ENCODE data around the gene TLR10.

Gene TLR10, protein sequence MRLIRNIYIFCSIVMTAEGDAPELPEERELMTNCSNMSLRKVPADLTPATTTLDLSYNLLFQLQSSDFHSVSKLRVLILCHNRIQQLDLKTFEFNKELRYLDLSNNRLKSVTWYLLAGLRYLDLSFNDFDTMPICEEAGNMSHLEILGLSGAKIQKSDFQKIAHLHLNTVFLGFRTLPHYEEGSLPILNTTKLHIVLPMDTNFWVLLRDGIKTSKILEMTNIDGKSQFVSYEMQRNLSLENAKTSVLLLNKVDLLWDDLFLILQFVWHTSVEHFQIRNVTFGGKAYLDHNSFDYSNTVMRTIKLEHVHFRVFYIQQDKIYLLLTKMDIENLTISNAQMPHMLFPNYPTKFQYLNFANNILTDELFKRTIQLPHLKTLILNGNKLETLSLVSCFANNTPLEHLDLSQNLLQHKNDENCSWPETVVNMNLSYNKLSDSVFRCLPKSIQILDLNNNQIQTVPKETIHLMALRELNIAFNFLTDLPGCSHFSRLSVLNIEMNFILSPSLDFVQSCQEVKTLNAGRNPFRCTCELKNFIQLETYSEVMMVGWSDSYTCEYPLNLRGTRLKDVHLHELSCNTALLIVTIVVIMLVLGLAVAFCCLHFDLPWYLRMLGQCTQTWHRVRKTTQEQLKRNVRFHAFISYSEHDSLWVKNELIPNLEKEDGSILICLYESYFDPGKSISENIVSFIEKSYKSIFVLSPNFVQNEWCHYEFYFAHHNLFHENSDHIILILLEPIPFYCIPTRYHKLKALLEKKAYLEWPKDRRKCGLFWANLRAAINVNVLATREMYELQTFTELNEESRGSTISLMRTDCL

DNA sequence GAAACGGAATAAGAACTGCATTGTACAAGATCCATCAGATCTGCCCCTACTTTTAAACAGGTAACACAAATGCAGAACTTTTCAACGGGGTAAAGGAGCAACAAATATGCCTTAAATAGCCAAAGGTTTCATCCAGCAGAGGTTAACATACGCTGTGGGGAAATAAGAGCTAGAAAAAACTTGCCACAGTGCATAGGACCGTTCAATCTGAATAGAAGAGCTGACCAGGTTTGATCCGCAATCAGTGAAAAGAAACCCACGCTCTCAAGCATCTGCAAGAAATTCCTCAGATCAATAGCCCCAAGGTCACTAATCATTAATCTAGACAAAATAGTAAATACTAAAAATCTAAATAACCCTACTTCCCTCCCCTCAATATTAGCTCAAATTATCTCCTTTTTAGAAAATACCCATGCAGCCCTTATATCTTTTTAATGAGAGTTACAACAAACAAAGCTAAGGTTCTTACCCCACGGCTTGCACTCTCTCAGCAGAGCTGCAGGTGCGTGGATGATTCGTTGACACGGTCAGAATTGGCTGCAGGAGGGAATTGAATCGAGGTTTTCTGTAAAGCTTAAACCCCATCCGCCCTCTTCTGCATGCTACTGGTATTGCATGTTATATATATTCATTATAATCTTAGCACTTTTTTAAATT lies at the start of gene TLR10:
Gene TLR10 (minus strand): TSS at position 539 of the 657 bp plus-strand sequence. CDS start 7,400 bp downstream, outside the sequence.
- H3K36me3 ChIP-seq (replicated peaks): no peaks in the 10 kb centered on the region
- no peak within 1 kb of the TSS for H3K4me3 ChIP-seq (ENCODE audit: low read depth, low read length)
- peak; percentile 40 for DNase-seq
- in situ Hi-C loops (cut with HindIII; ENCODE audit: low pct_ligation_motif_present, low sequenced_read_pairs): no loop called here
- no peak within 1 kb of the TSS for H3K27ac ChIP-seq
- TF ChIP-seq, protein P1, sequence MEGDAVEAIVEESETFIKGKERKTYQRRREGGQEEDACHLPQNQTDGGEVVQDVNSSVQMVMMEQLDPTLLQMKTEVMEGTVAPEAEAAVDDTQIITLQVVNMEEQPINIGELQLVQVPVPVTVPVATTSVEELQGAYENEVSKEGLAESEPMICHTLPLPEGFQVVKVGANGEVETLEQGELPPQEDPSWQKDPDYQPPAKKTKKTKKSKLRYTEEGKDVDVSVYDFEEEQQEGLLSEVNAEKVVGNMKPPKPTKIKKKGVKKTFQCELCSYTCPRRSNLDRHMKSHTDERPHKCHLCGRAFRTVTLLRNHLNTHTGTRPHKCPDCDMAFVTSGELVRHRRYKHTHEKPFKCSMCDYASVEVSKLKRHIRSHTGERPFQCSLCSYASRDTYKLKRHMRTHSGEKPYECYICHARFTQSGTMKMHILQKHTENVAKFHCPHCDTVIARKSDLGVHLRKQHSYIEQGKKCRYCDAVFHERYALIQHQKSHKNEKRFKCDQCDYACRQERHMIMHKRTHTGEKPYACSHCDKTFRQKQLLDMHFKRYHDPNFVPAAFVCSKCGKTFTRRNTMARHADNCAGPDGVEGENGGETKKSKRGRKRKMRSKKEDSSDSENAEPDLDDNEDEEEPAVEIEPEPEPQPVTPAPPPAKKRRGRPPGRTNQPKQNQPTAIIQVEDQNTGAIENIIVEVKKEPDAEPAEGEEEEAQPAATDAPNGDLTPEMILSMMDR (IDR thresholded peaks at IDR 0.05; ENCODE audit: low read depth, low read length, missing control alignments): peak; percentile 67
- H3K27me3 ChIP-seq (replicated peaks): no peaks in the 10 kb centered on the region

GRCh38 chr4:38832206-38832605 lies 49.4 kb upstream of the TLR10 start:
- in situ Hi-C loops (cut with HindIII; ENCODE audit: low pct_ligation_motif_present, low sequenced_read_pairs): no loop called here
- Histone ChIP-seq H3K36me3 (replicated peaks) (no peaks in the 10 kb centered on the region), H3K27me3 (replicated peaks) (no peaks in the 10 kb centered on the region), H3K4me3 (ENCODE audit: low read depth, low read length) (no peak overlapping the region), H3K27ac (no peak overlapping the region)
- TF ChIP-seq, protein P1 (IDR thresholded peaks at IDR 0.05; ENCODE audit: low read depth, low read length, missing control alignments): no peak
- no peak for DNase-seq

- Histone ChIP-seq H3K27ac (no peak overlapping the region), H3K27me3 (replicated peaks) (no peaks in the 10 kb centered on the region), H3K4me3 (ENCODE audit: low read depth, low read length) (no peak overlapping the region), H3K36me3 (replicated peaks) (no peaks in the 10 kb centered on the region)
- in situ Hi-C loops (cut with HindIII; ENCODE audit: low pct_ligation_motif_present, low sequenced_read_pairs): no loop called here
- TF ChIP-seq, protein P1 (IDR thresholded peaks at IDR 0.05; ENCODE audit: low read depth, low read length, missing control alignments): no peak
- DNase-seq: peak; percentile 17
These were observed 48.9 kb upstream of the TLR10 start for GRCh38 chr4:38831653-38832052.

GRCh38 chr4:38829237-38829636 lies 46.4 kb upstream of the TLR10 start:
- in situ Hi-C loops (cut with HindIII; ENCODE audit: low pct_ligation_motif_present, low sequenced_read_pairs): no loop called here
- Histone ChIP-seq H3K4me3 (ENCODE audit: low read depth, low read length) (no peak overlapping the region), H3K27ac (no peak overlapping the region), H3K27me3 (replicated peaks) (no peaks in the 10 kb centered on the region), H3K36me3 (replicated peaks) (no peaks in the 10 kb centered on the region)
- DNase-seq: no peak
- TF ChIP-seq, protein P1 (IDR thresholded peaks at IDR 0.05; ENCODE audit: low read depth, low read length, missing control alignments): no peak

DNA sequence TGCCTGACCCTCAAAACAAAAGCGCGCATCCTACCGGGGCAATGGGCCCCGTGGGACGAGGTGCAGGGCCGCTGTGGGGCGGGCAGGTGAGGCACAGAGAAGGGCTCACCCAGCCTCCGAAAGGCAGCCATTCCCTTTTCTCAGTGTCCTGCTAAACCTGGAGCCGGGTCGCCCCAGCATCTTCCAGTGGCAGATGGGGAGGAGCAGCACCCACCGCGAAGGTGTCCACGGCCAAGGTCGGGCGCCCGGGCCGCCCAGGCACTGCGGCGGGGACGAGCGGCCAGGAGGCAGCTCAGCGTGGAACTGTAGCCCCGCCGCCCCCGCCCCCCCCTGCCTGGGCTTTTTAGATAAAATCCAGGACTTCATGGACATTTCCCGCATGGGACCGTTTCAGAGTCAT lies 41.0 kb upstream of the TLR10 start:
- DNase-seq: no peak
- no peaks in the 10 kb centered on the region for H3K27me3 ChIP-seq (replicated peaks)
- TF ChIP-seq, protein P1 (IDR thresholded peaks at IDR 0.05; ENCODE audit: low read depth, low read length, missing control alignments): no peak
- H3K27ac ChIP-seq: no peak overlapping the region
- no peak overlapping the region for H3K4me3 ChIP-seq (ENCODE audit: low read depth, low read length)
- H3K36me3 ChIP-seq (replicated peaks): no peaks in the 10 kb centered on the region
- in situ Hi-C loops (cut with HindIII; ENCODE audit: low pct_ligation_motif_present, low sequenced_read_pairs): no loop called here
